GM12875 (cell line): ENCODE results near the gene TST.
A peak's percentile ranks its signal among the peaks of the same experiment; 100 is the strongest.

ENCODE experiments used
- H3K4me3 ChIP-seq: one replicate; pipeline ENCODE4 v1.5.1; 2011; ENCODE audit warnings: low read depth, low read length, control low read depth
- TF ChIP-seq, protein P1 (sequence below): IDR thresholded peaks from 2 replicates; pipeline ENCODE4 v1.5.1; 2011; ENCODE audit warnings: low read depth, mild to moderate bottlenecking, control low read depth, inconsistent platforms, low read length, moderate library complexity, borderline replicate concordance; ENCODE audit not compliant: insufficient read depth

TST gene

DNA sequence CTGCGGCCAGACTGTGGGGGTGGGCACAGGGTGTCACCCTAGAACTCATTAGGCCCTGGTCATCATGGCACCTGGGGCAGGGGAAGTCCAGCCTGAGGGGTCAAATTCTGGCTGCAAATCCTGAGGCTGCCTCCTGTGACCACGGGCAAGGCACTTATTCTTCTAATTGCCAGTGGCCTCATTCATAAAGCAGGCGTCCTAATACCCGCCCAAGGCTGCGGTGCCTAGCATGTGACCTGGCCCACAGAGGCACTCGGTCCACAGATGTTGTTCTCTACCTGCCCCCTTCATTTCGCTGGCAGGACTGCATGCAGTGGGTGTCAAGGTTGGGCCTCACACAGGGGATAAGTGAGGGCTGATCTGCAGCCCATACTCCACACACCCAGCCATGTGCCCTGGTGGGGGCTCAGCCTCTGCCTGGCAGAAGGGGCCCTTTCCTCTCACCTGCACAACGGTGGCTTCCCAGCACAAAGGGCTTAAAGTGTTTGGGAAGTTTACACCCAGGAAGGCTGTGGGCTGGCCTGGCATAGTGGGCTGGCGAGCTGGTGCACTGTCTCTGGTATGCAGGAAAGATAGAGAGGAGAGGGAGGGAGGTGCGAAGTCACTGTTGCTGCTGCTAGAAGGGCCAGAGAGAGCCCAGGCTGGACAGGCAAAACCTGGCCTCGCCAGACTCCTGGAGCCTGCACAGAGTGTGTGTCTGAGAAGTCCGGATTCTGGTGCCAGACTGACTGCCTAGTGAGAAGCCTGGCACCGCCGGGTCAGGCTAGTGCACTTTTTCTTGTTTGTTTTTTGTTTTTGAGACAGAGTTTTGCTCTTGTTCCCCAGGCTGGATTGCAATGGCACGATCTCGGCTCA lies 3.5 kb upstream of the TST start:
- TF ChIP-seq, protein P1, sequence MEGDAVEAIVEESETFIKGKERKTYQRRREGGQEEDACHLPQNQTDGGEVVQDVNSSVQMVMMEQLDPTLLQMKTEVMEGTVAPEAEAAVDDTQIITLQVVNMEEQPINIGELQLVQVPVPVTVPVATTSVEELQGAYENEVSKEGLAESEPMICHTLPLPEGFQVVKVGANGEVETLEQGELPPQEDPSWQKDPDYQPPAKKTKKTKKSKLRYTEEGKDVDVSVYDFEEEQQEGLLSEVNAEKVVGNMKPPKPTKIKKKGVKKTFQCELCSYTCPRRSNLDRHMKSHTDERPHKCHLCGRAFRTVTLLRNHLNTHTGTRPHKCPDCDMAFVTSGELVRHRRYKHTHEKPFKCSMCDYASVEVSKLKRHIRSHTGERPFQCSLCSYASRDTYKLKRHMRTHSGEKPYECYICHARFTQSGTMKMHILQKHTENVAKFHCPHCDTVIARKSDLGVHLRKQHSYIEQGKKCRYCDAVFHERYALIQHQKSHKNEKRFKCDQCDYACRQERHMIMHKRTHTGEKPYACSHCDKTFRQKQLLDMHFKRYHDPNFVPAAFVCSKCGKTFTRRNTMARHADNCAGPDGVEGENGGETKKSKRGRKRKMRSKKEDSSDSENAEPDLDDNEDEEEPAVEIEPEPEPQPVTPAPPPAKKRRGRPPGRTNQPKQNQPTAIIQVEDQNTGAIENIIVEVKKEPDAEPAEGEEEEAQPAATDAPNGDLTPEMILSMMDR = no peak
- H3K4me3 ChIP-seq = no peak overlapping the region

DNA sequence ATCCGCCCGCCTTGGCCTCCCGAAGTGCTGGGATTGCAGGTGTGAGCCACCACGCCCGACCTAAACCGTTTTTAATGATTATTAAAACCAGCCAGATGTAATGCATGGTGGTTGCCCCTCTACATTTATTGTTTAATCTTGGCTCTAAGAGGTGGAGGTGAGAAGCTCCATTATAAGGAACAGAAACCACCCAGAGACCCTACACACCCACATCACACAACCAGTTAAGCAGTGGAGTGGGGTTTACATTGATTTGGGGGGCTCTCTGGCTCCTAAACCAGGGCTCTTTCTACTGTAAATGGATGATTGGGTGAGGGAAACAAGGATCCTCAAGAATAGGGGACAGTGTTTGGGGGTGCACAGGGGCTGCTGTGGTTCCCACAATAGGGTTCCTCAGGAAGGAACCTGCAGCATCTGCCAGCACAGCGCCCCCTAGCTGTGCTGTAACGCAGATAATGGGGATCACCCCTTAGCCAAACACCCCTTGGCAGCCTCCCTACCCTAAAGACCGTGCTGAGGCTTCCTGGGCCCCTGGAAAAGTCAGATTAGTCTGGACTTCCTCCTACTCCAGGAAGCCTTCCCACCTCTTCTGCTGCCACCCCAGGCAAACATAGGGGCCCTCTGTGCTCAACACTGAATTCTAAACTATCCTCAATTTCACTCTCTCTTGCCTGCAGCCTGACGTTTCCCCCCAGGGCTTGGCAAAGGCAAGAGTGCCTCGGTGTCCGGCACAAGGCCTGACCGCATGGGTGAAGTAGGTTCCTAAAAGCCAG lies 2.6 kb upstream of the TST start:
- no peak overlapping the region for H3K4me3 ChIP-seq
- TF ChIP-seq, protein P1 = peak; percentile 91

DNA sequence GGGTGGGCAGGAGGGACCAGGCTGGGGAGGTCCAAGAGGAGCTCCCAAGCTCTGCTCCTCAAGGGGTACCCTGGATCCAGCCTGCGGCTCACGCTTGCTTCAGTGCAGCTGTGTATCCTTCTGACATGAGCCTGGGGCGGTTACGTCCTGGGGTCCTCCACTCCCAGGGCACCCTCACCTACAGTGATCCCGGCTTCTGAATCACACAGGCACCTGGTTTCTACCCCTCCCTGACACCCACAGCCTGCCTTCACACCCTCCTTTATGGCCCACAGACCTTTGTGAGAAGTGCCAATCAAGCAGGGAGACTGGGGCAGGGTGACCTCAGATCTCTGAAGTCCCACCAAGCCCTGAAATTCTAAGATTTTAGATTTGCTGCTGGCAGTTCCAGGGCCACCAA lies 1.8 kb upstream of the TST start:
- no peak overlapping the region for H3K4me3 ChIP-seq
- TF ChIP-seq, protein P1 = no peak

- TF ChIP-seq, protein P1 = no peak
- H3K4me3 ChIP-seq = peak overlapping the region; percentile 92
Measured at GRCh38 chr22:37020192-37020479, 889 bp upstream of the TST start.

- peak overlapping the region; percentile 92 for H3K4me3 ChIP-seq
- TF ChIP-seq, protein P1 = no peak
Measured at GRCh38 chr22:37018815-37019308, 385 bp downstream of the TST start.

DNA sequence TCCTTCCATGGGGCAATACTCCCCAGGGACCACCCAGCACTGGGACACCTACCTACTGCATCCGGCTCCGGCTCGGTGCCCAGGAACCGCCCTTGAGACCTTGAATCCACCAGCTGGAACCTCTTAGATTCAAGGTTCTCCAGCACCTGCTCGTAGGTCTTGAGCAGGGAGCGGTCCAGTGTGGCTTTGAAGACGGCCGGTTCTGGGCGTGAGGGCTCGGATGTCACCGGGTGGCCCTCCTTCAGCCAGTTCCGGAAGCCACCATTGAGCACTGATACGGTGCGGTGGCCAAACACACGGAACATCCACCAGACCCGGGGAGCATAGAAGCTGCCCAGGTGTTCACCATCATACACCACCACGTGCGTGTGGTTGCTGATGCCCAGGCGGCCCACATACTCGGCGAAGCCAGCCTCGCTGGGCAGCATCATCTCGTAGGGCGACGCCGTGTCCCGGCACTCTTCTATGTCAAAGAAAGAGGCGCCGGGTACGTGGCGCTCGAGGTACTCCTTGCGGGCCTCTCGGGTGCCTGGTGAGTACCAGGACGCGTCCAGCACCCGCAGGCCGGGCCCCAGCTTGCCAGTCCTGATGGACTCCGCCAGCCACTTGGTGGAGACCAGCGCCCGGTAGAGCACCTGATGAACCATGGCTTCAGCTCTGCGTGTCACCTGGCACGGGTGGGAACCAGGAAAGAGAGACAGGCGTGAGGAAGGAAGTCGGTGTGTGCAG lies 997 bp downstream of the TST start:
- H3K4me3 ChIP-seq = peak overlapping the region; percentile 92
- TF ChIP-seq, protein P1 = no peak
